ENCODE data around the gene CRABP1.
"Not testable (repeated sequence)": the region's sequence is repeated elsewhere in the genome, so short reads cannot be mapped to it uniquely, and the experiment has no call there.

The CRABP1 gene

DNA sequence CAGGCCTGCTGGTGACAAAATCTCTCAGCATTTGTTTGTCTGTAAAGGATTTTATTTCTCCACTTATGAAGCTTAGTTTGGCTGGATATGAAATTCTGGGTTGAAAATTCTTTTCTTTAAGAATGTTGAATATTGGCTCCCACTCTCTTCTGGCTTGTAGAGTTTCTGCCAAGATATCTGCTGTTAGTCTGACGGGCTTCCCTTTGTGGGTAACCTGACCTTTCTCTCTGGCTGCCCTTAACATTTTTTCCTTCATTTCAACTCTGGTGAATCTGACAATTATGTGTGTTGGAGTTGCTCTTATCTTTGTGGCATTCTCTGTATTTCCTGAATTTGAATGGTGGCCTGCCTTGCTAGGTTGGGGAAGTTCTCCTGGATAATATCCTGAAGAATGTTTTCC lies 40.0 kb downstream of the CRABP1 start:
- not testable (repeated sequence) for DNase-seq

GRCh38 chr15:78382114-78382880 lies 42.1 kb downstream of the CRABP1 start:
- no peak for DNase-seq

DNA sequence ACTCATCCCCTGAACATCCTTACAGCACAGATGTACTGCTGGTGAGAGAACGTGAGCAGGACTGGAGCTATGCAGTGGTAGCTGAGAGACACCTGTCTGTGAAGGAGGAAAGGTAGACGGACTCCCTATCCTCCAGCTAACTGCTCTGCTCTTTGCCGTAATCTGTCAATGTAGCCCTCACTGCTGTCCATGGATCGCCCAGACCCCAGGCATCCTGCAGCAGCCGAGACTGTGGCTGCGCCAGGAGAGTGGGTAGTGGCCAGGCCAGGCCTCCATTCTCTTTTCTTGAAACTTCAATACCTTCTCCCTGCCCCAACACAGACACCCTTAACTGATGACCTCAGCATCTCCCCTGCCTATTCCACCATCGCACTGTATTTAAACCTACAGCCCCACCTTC lies 44.5 kb downstream of the CRABP1 start:
- no peak for DNase-seq

- DNase-seq = no peak
These were observed 47.3 kb downstream of the CRABP1 start for GRCh38 chr15:78387246-78388037.

GRCh38 chr15:78388865-78389264 lies 48.7 kb downstream of the CRABP1 start:
- no peak for DNase-seq

DNA sequence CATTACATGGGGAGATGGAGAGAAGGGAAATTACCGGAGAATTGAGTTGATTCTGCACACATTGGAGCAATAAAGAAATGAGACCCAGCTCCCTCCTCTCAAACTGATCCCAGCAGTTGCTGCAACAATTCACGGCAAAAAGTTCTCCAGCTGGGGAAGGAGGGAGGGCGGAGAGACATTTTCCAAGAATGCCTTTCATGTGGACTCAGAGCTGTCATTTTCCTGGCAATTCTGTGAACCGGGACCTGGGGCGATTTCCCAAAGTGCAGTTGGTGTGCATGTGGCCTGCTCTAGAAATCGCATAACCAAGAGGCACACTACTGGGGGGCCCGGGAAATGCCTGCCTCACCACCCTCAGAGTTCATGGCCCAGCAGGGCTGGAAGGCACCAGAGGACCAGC lies 49.2 kb downstream of the CRABP1 start:
- peak; percentile 80 for DNase-seq

DNA sequence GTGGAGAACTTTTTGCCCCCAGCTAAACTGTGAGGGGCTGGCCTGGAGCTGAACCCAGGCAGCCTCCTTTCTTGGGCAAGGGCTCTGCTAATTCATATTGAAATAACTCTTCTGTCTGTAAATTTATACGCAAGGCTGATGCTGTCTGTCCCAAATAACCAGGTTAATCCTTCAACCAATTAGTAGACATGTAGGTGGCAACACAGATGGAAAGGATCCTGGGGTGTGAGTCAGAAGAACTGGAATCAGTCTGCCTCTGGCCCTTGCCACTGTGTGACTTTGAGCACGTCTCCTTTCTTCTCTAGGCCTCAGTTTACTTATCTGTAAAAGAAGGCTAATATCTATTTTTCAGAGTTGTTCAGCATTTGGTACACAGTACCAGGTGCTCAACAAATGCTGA lies 49.6 kb downstream of the CRABP1 start:
- DNase-seq = no peak

DNA sequence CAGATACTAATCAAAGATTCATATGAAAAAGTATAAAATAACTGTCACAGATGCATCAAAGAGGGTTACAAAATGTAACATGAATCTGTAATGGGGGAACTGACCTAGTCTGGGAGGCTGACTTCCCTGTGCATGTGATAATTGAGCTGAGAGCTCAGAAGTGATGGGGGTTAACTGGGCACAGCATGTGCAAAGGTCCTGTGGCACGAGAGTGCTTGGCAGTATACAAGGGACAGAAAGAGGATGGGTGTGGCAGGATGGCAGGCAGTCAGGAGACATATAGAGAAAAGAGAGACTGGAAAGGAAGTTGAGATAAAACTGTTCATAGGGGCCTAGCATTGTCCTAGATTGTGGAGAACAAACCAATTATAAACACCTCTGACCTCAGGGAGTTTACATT lies 50.1 kb downstream of the CRABP1 start:
- DNase-seq = no peak

GRCh38 chr15:78390826-78391225 lies 50.7 kb downstream of the CRABP1 start:
- DNase-seq = no peak

DNA sequence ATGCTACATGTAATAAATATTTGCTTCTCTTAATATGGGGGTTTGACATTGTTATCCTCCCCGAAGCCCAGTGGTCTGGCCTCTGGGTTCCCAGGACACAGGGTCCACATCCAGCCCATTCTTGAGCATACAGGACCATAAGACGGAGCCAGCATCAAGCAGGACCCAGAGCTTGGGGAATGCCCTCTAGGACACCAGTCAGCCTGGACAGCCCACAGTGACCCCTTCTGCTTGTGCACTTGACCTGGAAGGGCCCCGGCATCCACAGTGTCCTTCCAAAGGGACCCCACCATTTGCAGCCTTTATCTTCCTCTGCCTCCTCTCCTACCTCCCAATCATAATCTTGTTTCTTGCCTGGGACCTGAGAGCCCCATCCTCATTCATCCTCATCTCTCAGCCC lies 51.6 kb downstream of the CRABP1 start:
- no peak for DNase-seq

DNA sequence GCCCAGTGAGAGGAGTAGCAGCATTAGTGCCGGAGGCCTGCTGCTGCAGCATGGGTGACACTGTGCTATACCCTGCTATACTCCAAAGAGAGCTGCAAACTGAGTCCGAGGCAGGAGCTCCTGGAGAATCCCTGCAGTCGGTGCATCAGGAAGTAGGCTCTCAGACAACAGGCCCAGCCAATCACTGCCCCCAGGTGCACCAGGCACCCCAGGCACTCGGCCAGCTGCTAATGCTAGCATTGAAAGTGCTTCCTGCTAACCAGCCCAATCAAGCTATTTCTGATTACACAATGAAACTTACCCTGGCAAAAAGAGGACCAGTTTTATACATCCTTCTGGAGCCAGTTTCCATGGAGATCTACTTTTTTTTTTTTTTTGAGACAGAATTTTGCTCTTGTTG lies 52.3 kb downstream of the CRABP1 start:
- no peak for DNase-seq

- DNase-seq = no peak
These were observed 53.0 kb downstream of the CRABP1 start for GRCh38 chr15:78393137-78393536.

DNA sequence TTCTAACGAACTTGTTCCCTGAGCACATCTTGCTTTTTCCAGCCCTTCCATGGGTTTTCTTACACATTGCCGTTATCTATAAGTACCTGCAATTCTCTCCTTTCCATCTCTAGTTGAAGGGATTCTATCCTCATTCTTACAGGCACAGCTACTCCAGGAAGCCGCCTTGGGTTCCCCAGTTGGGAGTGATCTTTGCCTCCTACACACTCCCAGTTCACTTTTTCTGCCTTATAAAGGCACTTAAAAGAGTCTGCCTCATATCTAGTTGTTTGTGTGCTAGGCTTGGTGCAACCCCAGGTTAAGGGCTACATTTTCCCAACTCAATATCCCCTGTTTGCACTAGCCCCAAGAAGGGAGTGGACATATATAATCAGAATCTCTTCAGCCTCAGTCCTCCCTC lies 53.9 kb downstream of the CRABP1 start:
- no peak for DNase-seq

DNA sequence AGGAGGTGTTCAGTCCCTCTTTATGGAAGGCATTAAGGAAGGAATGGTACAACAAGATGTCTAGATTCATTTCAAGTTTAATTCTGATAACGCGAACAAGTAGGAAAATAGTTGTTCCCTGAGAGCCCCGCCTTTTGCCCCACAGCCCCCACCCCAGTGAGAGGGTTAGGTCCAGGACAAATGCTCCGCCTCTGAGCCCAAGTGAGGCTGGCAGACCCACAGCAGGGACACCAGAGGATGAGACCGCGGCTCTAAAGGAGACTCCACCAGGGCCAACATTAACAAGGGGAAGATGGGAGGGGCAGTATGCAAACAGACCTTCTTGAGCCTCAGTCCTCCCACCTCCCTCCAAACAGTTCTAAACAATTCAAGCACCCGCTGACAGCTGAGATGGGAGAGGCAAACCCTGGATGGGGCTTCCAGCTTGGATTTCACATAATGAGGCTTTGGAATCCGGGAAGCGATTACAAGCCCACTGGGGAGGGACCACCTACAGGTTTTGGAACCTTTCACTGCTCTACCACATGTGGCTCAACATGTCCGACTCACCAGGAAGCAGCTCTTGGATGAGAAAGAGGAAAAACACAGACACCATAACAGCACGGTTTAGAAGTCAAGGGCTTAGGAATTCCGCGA lies 54.9 kb downstream of the CRABP1 start:
- DNase-seq = peak; percentile 60

DNA sequence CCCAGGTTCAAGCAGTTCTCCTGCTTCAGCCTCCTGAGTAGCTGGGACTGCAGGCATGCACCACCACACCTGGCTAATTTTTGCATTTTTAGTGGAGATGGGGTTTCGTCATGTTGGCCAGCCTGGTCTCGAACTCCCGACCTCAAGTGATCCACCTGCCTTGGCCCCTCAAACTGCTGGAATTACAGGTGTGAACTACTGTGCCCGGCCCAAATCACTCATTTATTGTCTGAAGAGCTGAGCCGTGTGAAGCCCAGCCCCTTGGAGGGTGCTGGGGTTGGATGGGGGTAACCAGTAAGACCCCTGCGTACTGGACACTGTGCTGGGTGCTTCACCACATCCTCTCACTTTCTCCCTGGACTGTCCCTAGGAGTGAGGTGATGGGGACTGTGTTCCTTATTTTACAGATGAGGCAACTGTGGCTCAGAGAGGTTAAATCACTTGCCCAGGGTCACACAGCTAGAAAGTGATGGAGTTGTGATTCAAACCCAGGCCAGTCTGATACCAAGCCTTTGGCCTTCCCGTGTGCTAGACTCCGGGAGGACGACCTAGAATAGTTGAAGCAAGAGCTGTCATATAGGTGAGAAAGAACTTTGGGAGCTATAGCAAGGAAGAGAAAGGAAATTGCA lies 56.1 kb downstream of the CRABP1 start:
- DNase-seq = no peak

- DNase-seq = no peak
These were observed 56.8 kb downstream of the CRABP1 start for GRCh38 chr15:78396976-78397375.

DNA sequence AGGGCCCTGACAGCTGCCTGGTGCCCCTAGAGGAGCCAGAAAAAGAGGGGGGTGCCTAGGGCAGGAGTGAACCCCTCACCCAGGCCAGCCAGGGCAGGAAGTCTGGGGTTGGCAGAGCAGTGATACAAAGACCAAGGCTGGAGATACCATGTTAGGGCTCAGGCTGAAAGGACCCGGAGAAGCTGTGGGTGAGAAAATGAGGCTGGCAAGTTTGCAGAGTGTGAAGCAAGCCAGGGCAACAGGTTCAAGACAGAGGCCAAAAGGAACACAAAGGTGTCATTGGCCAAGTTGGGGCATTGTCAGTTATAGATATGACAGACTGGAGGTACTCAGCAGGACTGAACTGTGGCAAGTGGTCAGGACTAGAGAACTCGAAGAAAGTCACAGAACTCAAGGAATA lies 57.2 kb downstream of the CRABP1 start:
- no peak for DNase-seq
